ENCODE results near the gene RAD51B.

DNA sequence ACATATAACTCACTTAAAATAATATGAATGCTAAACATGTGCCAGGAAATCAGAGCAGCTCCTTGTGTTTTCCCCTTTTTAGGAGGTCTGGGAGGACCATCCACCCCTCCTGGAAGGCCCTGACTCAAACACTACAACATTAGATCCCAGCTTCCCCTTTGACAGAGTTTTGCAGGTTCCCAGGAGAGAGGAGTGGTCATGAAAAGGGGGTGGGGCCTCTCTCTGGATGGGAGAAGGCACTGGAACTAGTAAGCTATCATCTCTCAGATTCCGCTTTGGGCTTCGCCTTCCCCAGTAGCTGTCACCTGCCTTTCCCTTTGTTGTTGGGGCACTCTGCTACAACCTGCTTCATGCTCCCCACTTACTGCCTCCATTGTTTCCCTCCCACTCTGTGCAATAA lies 824.1 kb downstream of the RAD51B start:
- TF ChIP-seq, protein P1, sequence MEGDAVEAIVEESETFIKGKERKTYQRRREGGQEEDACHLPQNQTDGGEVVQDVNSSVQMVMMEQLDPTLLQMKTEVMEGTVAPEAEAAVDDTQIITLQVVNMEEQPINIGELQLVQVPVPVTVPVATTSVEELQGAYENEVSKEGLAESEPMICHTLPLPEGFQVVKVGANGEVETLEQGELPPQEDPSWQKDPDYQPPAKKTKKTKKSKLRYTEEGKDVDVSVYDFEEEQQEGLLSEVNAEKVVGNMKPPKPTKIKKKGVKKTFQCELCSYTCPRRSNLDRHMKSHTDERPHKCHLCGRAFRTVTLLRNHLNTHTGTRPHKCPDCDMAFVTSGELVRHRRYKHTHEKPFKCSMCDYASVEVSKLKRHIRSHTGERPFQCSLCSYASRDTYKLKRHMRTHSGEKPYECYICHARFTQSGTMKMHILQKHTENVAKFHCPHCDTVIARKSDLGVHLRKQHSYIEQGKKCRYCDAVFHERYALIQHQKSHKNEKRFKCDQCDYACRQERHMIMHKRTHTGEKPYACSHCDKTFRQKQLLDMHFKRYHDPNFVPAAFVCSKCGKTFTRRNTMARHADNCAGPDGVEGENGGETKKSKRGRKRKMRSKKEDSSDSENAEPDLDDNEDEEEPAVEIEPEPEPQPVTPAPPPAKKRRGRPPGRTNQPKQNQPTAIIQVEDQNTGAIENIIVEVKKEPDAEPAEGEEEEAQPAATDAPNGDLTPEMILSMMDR (IDR thresholded peaks at IDR 0.05 in 2 of 3, conservative IDR thresholded peaks at IDR 0.05 in 1 of 3; ENCODE audit: borderline replicate concordance in 1 of 3, insufficient read depth in 1 of 3, low read depth in 2 of 3, low read length in 2 of 3): no peak
- TF ChIP-seq, protein P2, sequence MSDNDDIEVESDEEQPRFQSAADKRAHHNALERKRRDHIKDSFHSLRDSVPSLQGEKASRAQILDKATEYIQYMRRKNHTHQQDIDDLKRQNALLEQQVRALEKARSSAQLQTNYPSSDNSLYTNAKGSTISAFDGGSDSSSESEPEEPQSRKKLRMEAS (IDR thresholded peaks at IDR 0.05): no peak
- no peak for TF ChIP-seq RAD21 (IDR thresholded peaks at IDR 0.05; ENCODE audit: low read depth)
- TF ChIP-seq, protein P3, sequence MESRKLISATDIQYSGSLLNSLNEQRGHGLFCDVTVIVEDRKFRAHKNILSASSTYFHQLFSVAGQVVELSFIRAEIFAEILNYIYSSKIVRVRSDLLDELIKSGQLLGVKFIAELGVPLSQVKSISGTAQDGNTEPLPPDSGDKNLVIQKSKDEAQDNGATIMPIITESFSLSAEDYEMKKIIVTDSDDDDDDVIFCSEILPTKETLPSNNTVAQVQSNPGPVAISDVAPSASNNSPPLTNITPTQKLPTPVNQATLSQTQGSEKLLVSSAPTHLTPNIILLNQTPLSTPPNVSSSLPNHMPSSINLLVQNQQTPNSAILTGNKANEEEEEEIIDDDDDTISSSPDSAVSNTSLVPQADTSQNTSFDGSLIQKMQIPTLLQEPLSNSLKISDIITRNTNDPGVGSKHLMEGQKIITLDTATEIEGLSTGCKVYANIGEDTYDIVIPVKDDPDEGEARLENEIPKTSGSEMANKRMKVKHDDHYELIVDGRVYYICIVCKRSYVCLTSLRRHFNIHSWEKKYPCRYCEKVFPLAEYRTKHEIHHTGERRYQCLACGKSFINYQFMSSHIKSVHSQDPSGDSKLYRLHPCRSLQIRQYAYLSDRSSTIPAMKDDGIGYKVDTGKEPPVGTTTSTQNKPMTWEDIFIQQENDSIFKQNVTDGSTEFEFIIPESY (IDR thresholded peaks at IDR 0.05; ENCODE audit: extremely low read depth, insufficient replicate concordance, low read length): no peak
- no peak for TF ChIP-seq YY1 (IDR thresholded peaks at IDR 0.05; ENCODE audit: extremely low read depth, insufficient replicate concordance, low read depth, low read length)
- no peak for TF ChIP-seq POLR2A (IDR thresholded peaks at IDR 0.05; ENCODE audit: borderline replicate concordance, extremely low read depth, insufficient read depth, insufficient read length)
- no peak for TF ChIP-seq JUND (IDR thresholded peaks at IDR 0.05)
- TF ChIP-seq EGR1 (IDR thresholded peaks at IDR 0.05; ENCODE audit: low read depth): no peak
- no peak for TF ChIP-seq POLR2AphosphoS5 (IDR thresholded peaks at IDR 0.05; ENCODE audit: low read depth, low read length)
- TF ChIP-seq EZH2phosphoT487 (IDR thresholded peaks at IDR 0.05; ENCODE audit: borderline replicate concordance): no peak
- TF ChIP-seq, protein P4, sequence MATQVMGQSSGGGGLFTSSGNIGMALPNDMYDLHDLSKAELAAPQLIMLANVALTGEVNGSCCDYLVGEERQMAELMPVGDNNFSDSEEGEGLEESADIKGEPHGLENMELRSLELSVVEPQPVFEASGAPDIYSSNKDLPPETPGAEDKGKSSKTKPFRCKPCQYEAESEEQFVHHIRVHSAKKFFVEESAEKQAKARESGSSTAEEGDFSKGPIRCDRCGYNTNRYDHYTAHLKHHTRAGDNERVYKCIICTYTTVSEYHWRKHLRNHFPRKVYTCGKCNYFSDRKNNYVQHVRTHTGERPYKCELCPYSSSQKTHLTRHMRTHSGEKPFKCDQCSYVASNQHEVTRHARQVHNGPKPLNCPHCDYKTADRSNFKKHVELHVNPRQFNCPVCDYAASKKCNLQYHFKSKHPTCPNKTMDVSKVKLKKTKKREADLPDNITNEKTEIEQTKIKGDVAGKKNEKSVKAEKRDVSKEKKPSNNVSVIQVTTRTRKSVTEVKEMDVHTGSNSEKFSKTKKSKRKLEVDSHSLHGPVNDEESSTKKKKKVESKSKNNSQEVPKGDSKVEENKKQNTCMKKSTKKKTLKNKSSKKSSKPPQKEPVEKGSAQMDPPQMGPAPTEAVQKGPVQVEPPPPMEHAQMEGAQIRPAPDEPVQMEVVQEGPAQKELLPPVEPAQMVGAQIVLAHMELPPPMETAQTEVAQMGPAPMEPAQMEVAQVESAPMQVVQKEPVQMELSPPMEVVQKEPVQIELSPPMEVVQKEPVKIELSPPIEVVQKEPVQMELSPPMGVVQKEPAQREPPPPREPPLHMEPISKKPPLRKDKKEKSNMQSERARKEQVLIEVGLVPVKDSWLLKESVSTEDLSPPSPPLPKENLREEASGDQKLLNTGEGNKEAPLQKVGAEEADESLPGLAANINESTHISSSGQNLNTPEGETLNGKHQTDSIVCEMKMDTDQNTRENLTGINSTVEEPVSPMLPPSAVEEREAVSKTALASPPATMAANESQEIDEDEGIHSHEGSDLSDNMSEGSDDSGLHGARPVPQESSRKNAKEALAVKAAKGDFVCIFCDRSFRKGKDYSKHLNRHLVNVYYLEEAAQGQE (IDR thresholded peaks at IDR 0.05; ENCODE audit: low read depth): no peak

Data from HCT116 (cell line).